ENCODE data around the gene NEMP1. TPM values are rescaled to one million over a fixed set of nuclear protein-coding genes. Genes with fewer than 3 reads are reported as not detected.

NEMP1 gene
- total RNA-seq, 2 experiments from 2014 or later, result 59.7 to 63.0 TPM

Other genes with a start within 250 kb of the NEMP1 start
- gene SDR9C7, start 144.4 kb downstream of the NEMP1 start, total RNA-seq, result not detected
- under 1 TPM; 0.19 to 0.27 TPM for gene RDH16, start 121.2 kb downstream of the NEMP1 start, total RNA-seq
- gene ZBTB39, start 72.2 kb downstream of the NEMP1 start, total RNA-seq, result 1 to 10 TPM; 8.2 to 8.7 TPM
- gene TAC3, start 62.3 kb downstream of the NEMP1 start, total RNA-seq, result under 1 TPM in 1 of 2 experiments, not detected in 1; 0.27 TPM
- gene MYO1A, start 28.7 kb downstream of the NEMP1 start, total RNA-seq, result 1 to 10 TPM; 1.7 to 2.0 TPM
- 10 to 100 TPM; 52.1 to 53.6 TPM for gene NAB2, start 10.3 kb upstream of the NEMP1 start, total RNA-seq
- gene STAT6, start 32.6 kb upstream of the NEMP1 start, total RNA-seq, result 100 to 1,000 TPM; 260 to 266 TPM
- gene LRP1, start 49.7 kb upstream of the NEMP1 start, total RNA-seq, result under 1 TPM; 0.57 to 0.95 TPM
- gene LRP1-AS, start 68.8 kb upstream of the NEMP1 start, total RNA-seq, result not detected
- under 1 TPM; 0.38 to 0.40 TPM for gene NXPH4, start 138.0 kb upstream of the NEMP1 start, total RNA-seq
- 100 to 1,000 TPM; 474 to 496 TPM for gene SHMT2, start 150.9 kb upstream of the NEMP1 start, total RNA-seq
- gene STAC3, start 172.4 kb upstream of the NEMP1 start, total RNA-seq, result 1 to 10 TPM in 1 of 2 experiments, under 1 TPM in 1; 0.71 to 1.4 TPM

Data from activated CD8-positive, alpha-beta memory T cell treated with anti-CD3 and anti-CD28 coated beads for 36 hours (primary cell).